Transverse colon (tissue), 4 donors: ENCODE data around the gene TGFB3. TPM values are rescaled to one million over a fixed set of nuclear protein-coding genes. Genes with fewer than 3 reads are reported as not detected.

ENCODE experiments used
- DNase-seq: peaks from one replicate; pipeline ENCODE4 v3.0.0-alpha.2; 2019
- H3K27ac ChIP-seq, 4 donors: fragments of 200-600 bp; sonication (generic); 2 replicates each; pipeline ENCODE4 v1.5.1; 2016 to 2018; ENCODE audit warnings: inconsistent platforms in 4 of 4
- H3K27me3 ChIP-seq: fragments of 200-600 bp; sonication (generic); 2 replicates; pipeline ENCODE4 v1.5.1; 2017; ENCODE audit warnings: inconsistent platforms
- H3K36me3 ChIP-seq, 4 donors: fragments of 200-600 bp; sonication (generic); 2 replicates each; pipeline ENCODE4 v1.5.1; 2017 to 2019; ENCODE audit warnings: inconsistent platforms in 4 of 4
- H3K4me1 ChIP-seq, 4 donors: fragments of 200-600 bp; sonication (generic); 2 replicates each; pipeline ENCODE4 v1.5.1; 2017 to 2020; ENCODE audit warnings: inconsistent platforms in 4 of 4
- H3K4me3 ChIP-seq, 4 donors: fragments of 200-600 bp; sonication (generic); 1 replicate in 1 of 4; 2 replicates in 3 of 4; pipeline versions ENCODE4 v1.5.1 to v1.6.1; 2017 to 2019; ENCODE audit warnings: inconsistent platforms in 4 of 4
- H3K9me3 ChIP-seq, 2 donors: fragments of 200-600 bp; sonication (generic); 2 replicates each; pipeline ENCODE4 v1.5.1; 2017 to 2019; ENCODE audit warnings: inconsistent platforms in 2 of 2
- CTCF ChIP-seq, 5 experiments: fragments of 200-600 bp in 3 of 5; fragments of 450-650 bp in 2 of 5; sonication (generic) in 3 of 5; IDR thresholded peaks; 1 replicate in 2 of 5; 2 replicates in 3 of 5; pipeline ENCODE4 v1.5.1; 2016 to 2017; ENCODE audit warnings: antibody characterized with exemption in 5 of 5, inconsistent platforms in 3 of 5, mild to moderate bottlenecking in 2 of 5, moderate library complexity in 1 of 5
- EP300 ChIP-seq: sonication (generic); formaldehyde crosslinking; IDR thresholded peaks from one replicate; pipeline ENCODE4 v1.6.1; 2017; ENCODE audit warnings: antibody characterized with exemption, low read depth
- POLR2A ChIP-seq: fragments of 450-650 bp; IDR thresholded peaks from one replicate; pipeline ENCODE4 v1.6.1; 2016; ENCODE audit warnings: antibody characterized with exemption, mild to moderate bottlenecking, moderate library complexity
- POLR2AphosphoS5 ChIP-seq, 3 donors: sonication (generic); formaldehyde crosslinking; IDR thresholded peaks; one replicate each; pipeline ENCODE4 v1.6.1; 2016; ENCODE audit warnings: antibody characterized with exemption in 3 of 3
- WGBS, 2 donors: methylation state at CpG; one replicate each; pipeline ENCODE4 v1.1.5; 2018; ENCODE audit warnings: low coverage in 1 of 2; 5-methylcytosine and 5-hydroxymethylcytosine counted together
- in situ Hi-C, 4 donors: fragments of 200-750 bp; cut with MboI; loops; one replicate each; pipeline versions ENCODE4 v1.15.0 to v1.15.1; 2017; ENCODE audit warnings: low sequenced_read_pairs in 3 of 4, low pct_ligation_motif_present in 1 of 4, low pct_unique_long_range_greater_than_20kb in 1 of 4
- intact Hi-C: fragments of 100-400 bp; cut with DNase I; formaldehyde crosslinking; loops from one replicate; pipeline ENCODE4 v1.15.1; 2023; ENCODE audit warnings: low total_unique reads
- total RNA-seq, 4 donors: library from RNA; depleted of rRNA; stranded (reverse); fragments of >200 nt; gene quantifications; one replicate each; pipeline ENCODE4 v1.1.0, GENCODE V29; 2016

TGFB3 gene
- total RNA-seq, 4 donors from 2014 or later, result 4.4 to 22.5 (median 13.1) TPM

DNA sequence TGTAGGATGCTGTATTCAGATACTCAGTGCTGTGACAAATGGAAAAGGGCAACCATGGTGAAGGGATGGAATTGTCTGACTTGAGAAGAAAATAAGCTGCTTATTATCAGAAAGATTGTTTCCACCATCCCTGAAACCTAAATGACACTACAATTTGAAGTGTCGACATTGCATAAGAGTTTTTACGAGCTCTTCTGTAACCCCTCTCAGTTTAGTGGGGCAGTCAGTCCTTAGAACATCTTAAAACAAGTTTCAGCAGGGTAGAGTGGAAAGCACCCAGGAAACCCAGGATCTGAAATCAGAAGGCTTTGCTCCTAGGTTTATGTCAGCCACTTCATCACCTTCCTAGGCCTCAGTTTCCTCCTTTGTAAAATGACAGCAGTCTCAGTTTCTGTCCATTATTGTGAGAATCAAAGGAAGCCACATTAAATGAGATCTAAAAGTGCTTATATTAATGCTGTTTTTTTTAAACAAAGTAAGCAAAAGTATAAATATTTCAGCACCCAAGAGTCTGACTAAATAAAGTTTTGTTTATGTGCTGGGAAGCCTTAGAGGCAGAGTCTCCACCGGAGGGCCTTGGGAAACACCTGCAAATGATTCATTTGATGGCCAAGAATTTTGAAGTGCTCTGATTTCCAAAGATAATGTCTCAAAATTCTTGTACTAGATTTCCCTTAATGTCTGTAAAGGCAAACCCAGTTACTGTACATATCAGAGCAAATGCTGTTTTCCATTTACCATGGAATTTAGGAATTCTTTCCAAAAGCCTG is 5.6 kb upstream of the TGFB3 start:
- Histone ChIP-seq H3K27me3 (no peaks in the 10 kb centered on the region), H3K36me3 (no peaks in the 10 kb centered on the region), H3K27ac (peak overlapping the region in 3 of 4 donors; percentile 8 to 90 (median 84)), H3K9me3 (no peaks in the 10 kb centered on the region), H3K4me3 (no peak overlapping the region), H3K4me1 (peaks cover 6 to 18% (median 10%) of the 10 kb centered on the region in 4 donors)
- 76 to 84% methylated on average over 2 to 3 of the region's 3 CpGs for WGBS, 2 donors
- no peak for TF ChIP-seq POLR2AphosphoS5 (IDR thresholded peaks at IDR 0.05)
- no peak for TF ChIP-seq POLR2A
- no peak for TF ChIP-seq EP300
- TF ChIP-seq CTCF (IDR thresholded peaks at IDR 0.05), result no peak
- intact Hi-C loops (no loop called here), in situ Hi-C loops (loop anchor here (10.0 kb wide), 2 partner anchors 83 to 273 kb away; no protein-coding TSS in a partner anchor)
- DNase-seq, result no peak

GRCh38 chr14:75986439-75986765 is 4.6 kb upstream of the TGFB3 start:
- 24 to 50% methylated on average over 2 to 6 of the region's 6 CpGs for WGBS, 2 donors
- Histone ChIP-seq H3K4me1 (peaks cover 8 to 23% (median 13%) of the 10 kb centered on the region in 4 donors), H3K4me3 (peak overlapping the region; percentile 58 to 89 (median 83)), H3K27ac (peak overlapping the region; percentile 84 to 92 (median 90)), H3K36me3 (no peaks in the 10 kb centered on the region), H3K27me3 (no peaks in the 10 kb centered on the region), H3K9me3 (no peaks in the 10 kb centered on the region)
- intact Hi-C loops, result no loop called here
- TF ChIP-seq POLR2AphosphoS5 (IDR thresholded peaks at IDR 0.05) (no peak), CTCF (IDR thresholded peaks at IDR 0.05) (no peak), POLR2A (no peak), EP300 (no peak)
- in situ Hi-C loops, result loop anchor here (10.0 kb wide), 2 partner anchors 82 to 272 kb away; no protein-coding TSS in a partner anchor
- no peak for DNase-seq

GRCh38 chr14:75985618-75986438 is 4.0 kb upstream of the TGFB3 start, which contains the start of gene IFT43:
TSS of gene IFT43 (plus strand) at chr14:75985763. CDS start at chr14:75985787, 24 bp downstream.
- in situ Hi-C loops, result loop anchor here (10.0 kb wide), 2 partner anchors 81 to 271 kb away; no protein-coding TSS in a partner anchor
- no peaks in the 10 kb centered on the region for H3K9me3 ChIP-seq
- DNase-seq, result peak; percentile 94
- H3K27me3 ChIP-seq, result no peaks in the 10 kb centered on the region
- peak within 1 kb of the TSS; percentile 84 to 92 (median 90) for H3K27ac ChIP-seq
- peaks cover 14 to 29% (median 18%) of the 10 kb centered on the region in 4 donors for H3K4me1 ChIP-seq
- intact Hi-C loops, result no loop called here
- WGBS, 2 donors, result 0 to 1% methylated on average over 1 to 50 of the region's 52 CpGs
- H3K36me3 ChIP-seq, result no peaks in the 10 kb centered on the region
- peak; percentile 48 for TF ChIP-seq POLR2A
- no peak for TF ChIP-seq CTCF (IDR thresholded peaks at IDR 0.05)
- TF ChIP-seq POLR2AphosphoS5 (IDR thresholded peaks at IDR 0.05), result peak; percentile 57 to 77 (median 72)
- no peak for TF ChIP-seq EP300
- peak within 1 kb of the TSS; percentile 58 to 89 (median 83) for H3K4me3 ChIP-seq

- H3K27me3 ChIP-seq, result no peaks in the 10 kb centered on the region
- in situ Hi-C loops, result loop anchor here (5.0 to 10.0 kb wide), 3 partner anchors 80 to 270 kb away; no protein-coding TSS in a partner anchor
- no peaks in the 10 kb centered on the region for H3K9me3 ChIP-seq
- WGBS, 2 donors, result 75% methylated on average over 2 of the region's 2 CpGs; no CpG with 5 or more reads in 1 of the 2 donors
- peaks cover 14 to 39% (median 24%) of the 10 kb centered on the region in 4 donors for H3K4me1 ChIP-seq
- no peaks in the 10 kb centered on the region for H3K36me3 ChIP-seq
- intact Hi-C loops, result loop anchor here (5.0 kb wide), 1 partner anchor 77 kb away; no protein-coding TSS in a partner anchor
- DNase-seq, result no peak
- peak overlapping the region in 3 of 4 donors; percentile 89 to 93 (median 92) for H3K27ac ChIP-seq
- TF ChIP-seq CTCF (IDR thresholded peaks at IDR 0.05), result no peak
- TF ChIP-seq POLR2AphosphoS5 (IDR thresholded peaks at IDR 0.05), result no peak
- TF ChIP-seq EP300, result no peak
- no peak for TF ChIP-seq POLR2A
- H3K4me3 ChIP-seq, result no peak overlapping the region
Measured at GRCh38 chr14:75984674-75985073, 2.9 kb upstream of the TGFB3 start.
